Activated CD8-positive, alpha-beta memory T cell treated with anti-CD3 and anti-CD28 coated beads for 36 hours (primary cell): ENCODE results near the gene AGO4. TPM values are rescaled to one million over a fixed set of nuclear protein-coding genes. Genes with fewer than 3 reads are reported as not detected.
"Not testable (repeated sequence)": the region's sequence is repeated elsewhere in the genome, so short reads cannot be mapped to it uniquely, and the experiment has no call there.

Source experiments
- CTCF ChIA-PET: fragments of 350-600 bp; sonication (Branson Sonifier 250); formaldehyde crosslinking; loops from one replicate; lab custom pipeline; 2021; ENCODE audit warnings: antibody characterized with exemption; lab: Charles Lee
- POLR2A ChIA-PET: fragments of 350-600 bp; sonication (Branson Sonifier 250); formaldehyde crosslinking; loops from one replicate; lab custom pipeline; 2021; ENCODE audit warnings: antibody characterized with exemption; lab: Charles Lee
- total RNA-seq, 2 experiments: library from RNA; stranded (reverse); gene quantifications; one replicate each; pipeline ENCODE4 v1.2.3, GENCODE V29; 2021

AGO4 gene
- total RNA-seq, 2 experiments from 2014 or later: 5.7 to 7.3 TPM

GRCh38 chr1:35808450-35809113 is 766 bp downstream of the AGO4 start:
- CTCF ChIA-PET: no interaction called here
- POLR2A ChIA-PET: interaction anchor here (0.6 to 1.1 kb wide), 2 partner anchors 39 to 365 kb away, joined by 3 to 4 read pairs; partner anchors contain the start of gene CLSPN

- ChIA-PET CTCF (no interaction called here), POLR2A (no interaction called here)
Observed at GRCh38 chr1:35809114-35810095, 1.6 kb downstream of the AGO4 start.

GRCh38 chr1:35810096-35810881 is 2.5 kb downstream of the AGO4 start:
- POLR2A ChIA-PET: interaction anchor here (0.6 kb wide), 1 partner anchor 167 kb away, joined by 3 read pairs; no protein-coding TSS in a partner anchor

GRCh38 chr1:35812754-35813153 is 4.9 kb downstream of the AGO4 start:
- CTCF ChIA-PET, POLR2A ChIA-PET: not testable (repeated sequence)

More at GRCh38 chr1:35810096-35810881, 2.5 kb downstream of the AGO4 start:
- CTCF ChIA-PET: no interaction called here

GRCh38 chr1:35825255-35825654 is 17.4 kb downstream of the AGO4 start:
- ChIA-PET POLR2A (no interaction called here), CTCF (interaction anchor here (0.6 kb wide), 1 partner anchor 196 kb away, joined by 5 read pairs; no protein-coding TSS in a partner anchor)

- POLR2A ChIA-PET: no interaction called here
- CTCF ChIA-PET: interaction anchor here (0.6 kb wide), 1 partner anchor 11 kb away, joined by 3 read pairs; no protein-coding TSS in a partner anchor
Observed at GRCh38 chr1:35832276-35832905, 24.6 kb downstream of the AGO4 start.

GRCh38 chr1:35833395-35833794 is 25.6 kb downstream of the AGO4 start:
- CTCF ChIA-PET: no interaction called here
- POLR2A ChIA-PET: no interaction called here

- CTCF ChIA-PET: no interaction called here
- POLR2A ChIA-PET: no interaction called here
Observed at GRCh38 chr1:35834218-35834617, 26.4 kb downstream of the AGO4 start.

GRCh38 chr1:35835398-35835797 is 27.6 kb downstream of the AGO4 start:
- CTCF ChIA-PET: interaction anchor here (1.7 kb wide), 1 partner anchor 108 kb away, joined by 4 read pairs; no protein-coding TSS in a partner anchor
- POLR2A ChIA-PET: no interaction called here

GRCh38 chr1:35836734-35837133 is 28.9 kb downstream of the AGO4 start:
- POLR2A ChIA-PET: no interaction called here
- CTCF ChIA-PET: no interaction called here

GRCh38 chr1:35838693-35839245 is 31.0 kb downstream of the AGO4 start:
- POLR2A ChIA-PET: no interaction called here

GRCh38 chr1:35844826-35845225 is 37.0 kb downstream of the AGO4 start:
- ChIA-PET CTCF (interaction anchor here (0.7 kb wide), 1 partner anchor 29 kb away, joined by 5 read pairs; no protein-coding TSS in a partner anchor), POLR2A (no interaction called here)

More at GRCh38 chr1:35838693-35839245, 31.0 kb downstream of the AGO4 start:
- CTCF ChIA-PET: no interaction called here

- ChIA-PET POLR2A (no interaction called here), CTCF (no interaction called here)
Observed at GRCh38 chr1:35845766-35846165, 38.0 kb downstream of the AGO4 start.

GRCh38 chr1:35847935-35848565 is 40.2 kb downstream of the AGO4 start:
- POLR2A ChIA-PET: no interaction called here
- CTCF ChIA-PET: no interaction called here

- ChIA-PET CTCF (no interaction called here), POLR2A (no interaction called here)
Observed at GRCh38 chr1:35850051-35850450, 42.2 kb downstream of the AGO4 start.

- CTCF ChIA-PET: no interaction called here
- POLR2A ChIA-PET: no interaction called here
Observed at GRCh38 chr1:35850716-35851115, 42.9 kb downstream of the AGO4 start.

GRCh38 chr1:35851132-35851869 is 43.5 kb downstream of the AGO4 start:
- CTCF ChIA-PET: interaction anchor here (0.5 kb wide), 2 partner anchors 210 to 391 kb away, joined by 3 to 7 read pairs; no protein-coding TSS in a partner anchor
- POLR2A ChIA-PET: no interaction called here
